GM10847 (cell line): ENCODE measurements around the gene PLS3.

Source experiments
- POLR2A ChIP-seq: IDR thresholded peaks from 2 replicates; pipeline ENCODE4 v1.6.1; 2011; ENCODE audit not compliant: insufficient read length; ENCODE audit errors: extremely low read depth

The PLS3 gene

GRCh38 chrX:115561605-115562479 lies 868 bp downstream of the PLS3 start:
- TF ChIP-seq POLR2A, result no peak

GRCh38 chrX:115562480-115562847 lies 1.5 kb downstream of the PLS3 start:
- TF ChIP-seq POLR2A, result no peak

DNA sequence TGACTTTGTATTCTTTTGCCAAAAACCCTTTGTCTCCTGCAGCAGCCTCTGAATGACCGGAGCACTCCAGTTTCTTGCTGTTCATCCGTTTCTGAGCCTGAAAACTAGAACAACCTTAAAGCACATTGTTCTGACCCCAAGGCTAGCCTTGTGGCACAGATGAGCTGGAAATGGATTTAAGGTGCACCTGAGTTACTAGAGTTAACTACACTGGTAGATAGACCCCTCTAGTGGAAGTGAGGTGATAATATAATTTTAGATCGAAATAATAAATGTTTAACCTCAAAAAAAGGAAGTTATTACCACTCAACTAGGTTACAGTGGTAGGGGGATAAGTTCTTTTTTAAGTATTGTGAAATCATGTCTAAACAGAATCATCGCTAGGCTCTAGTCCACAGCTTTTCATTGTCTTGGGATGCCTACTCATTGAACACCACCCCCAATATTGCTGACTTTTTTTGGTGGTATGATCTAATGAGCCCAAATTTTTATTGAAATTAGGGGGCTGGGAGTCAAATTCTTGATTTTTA lies 2.7 kb downstream of the PLS3 start:
- no peak for TF ChIP-seq POLR2A

- TF ChIP-seq POLR2A, result no peak
Observed at GRCh38 chrX:115564243-115564642, 3.3 kb downstream of the PLS3 start.

- no peak for TF ChIP-seq POLR2A
Observed at GRCh38 chrX:115565888-115566287, 4.9 kb downstream of the PLS3 start.

DNA sequence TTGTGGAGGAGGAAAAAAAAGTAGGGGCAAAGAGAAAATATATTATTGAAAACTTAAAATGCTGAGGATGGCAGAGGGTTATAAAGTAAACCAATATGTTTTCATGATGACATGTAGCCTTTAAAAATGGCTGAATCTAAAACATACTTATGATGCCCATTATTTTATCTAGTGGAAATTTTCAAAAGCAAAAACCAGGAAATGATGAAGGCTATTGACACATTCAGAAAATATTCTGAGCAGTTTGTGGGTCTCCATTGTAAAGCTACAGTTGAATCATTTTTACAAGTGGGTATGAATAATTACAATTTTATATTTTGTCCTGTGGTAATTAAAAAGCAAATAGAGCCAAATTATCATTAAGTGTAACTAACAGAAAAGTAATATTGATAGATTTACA lies 10.7 kb downstream of the PLS3 start:
- no peak for TF ChIP-seq POLR2A

GRCh38 chrX:115573185-115573584 lies 12.2 kb downstream of the PLS3 start:
- no peak for TF ChIP-seq POLR2A

- TF ChIP-seq POLR2A, result no peak
Observed at GRCh38 chrX:115576676-115577075, 15.7 kb downstream of the PLS3 start.

DNA sequence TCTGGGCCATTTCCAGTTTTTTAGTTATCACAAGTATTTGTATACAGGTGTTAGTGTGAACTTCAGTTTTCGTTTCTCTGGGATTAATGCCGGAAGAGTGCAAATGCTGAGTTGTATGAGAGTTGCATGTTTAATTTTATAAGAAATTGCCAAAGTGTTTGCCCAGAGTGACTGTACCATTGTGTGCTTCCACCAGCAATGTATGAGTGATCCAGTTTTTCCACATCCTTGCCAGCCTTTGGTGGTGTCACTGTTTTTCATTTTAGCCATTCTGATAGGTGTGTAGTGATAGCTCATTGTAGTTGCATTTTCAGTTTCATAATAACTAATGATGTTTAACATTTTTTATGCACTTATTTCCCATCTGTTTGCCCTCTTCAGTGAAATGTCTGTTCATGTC lies 18.4 kb downstream of the PLS3 start:
- TF ChIP-seq POLR2A, result no peak

DNA sequence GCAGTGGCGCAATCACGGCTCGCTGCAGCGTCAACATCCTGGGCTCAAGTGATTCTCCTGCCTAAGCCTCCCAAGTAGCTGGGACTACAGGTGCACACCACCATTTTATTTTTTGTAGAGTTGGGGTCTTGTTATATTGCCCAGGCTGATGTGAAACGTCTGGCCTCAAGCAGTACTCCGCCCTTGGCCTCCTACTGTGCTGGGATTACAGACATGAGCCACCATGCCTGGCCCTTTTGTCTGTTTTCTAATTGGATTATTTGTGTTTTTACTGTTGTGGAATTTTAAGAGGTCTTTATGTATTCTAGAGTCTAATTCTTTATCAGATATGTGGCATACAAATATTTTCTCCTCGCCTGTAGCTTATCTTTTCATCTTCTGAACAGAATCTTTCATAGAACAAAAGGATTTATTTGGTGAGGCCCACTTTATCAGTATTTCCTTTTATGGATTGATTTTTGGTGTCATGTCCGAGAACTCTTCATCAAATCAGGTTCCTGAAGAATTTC lies 18.9 kb downstream of the PLS3 start:
- no peak for TF ChIP-seq POLR2A

DNA sequence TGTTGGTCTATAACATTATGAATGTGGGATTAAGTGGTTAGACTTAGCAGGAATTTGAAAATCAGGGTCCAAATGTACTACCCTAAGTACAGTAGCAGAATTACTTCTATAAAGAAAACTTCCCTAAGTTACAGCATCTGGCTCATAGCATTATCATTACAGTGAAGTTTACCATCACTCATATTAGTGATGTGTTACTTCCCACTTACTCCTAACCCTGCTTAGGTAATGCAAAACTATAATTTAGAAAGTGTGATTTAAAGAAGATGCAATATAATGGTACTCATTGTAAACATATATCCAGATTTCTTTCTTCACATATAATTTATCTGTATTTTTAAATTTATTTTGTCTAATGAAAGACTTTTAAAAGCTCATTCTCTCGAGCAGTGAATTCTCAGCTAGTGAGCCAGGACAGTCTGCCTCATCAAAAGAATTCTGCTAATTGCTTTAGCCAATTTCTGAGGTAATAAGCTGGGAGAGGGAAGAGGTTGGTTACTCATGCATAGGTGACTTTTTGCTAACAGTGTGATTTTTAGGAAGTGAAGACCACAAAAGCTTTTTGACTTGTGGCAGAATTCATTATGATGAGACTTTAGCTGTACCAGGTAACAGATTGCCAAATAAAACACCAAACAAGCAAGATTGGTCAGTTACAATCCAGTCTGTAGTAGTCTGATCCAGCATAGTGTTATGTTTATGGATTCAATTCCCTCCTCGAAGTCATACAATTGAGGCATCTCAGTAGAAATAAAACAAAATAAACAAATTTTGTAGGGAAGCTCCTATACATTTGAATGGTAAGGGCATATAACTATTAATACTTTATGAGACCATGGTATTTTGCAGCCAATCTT lies 21.0 kb downstream of the PLS3 start:
- no peak for TF ChIP-seq POLR2A

DNA sequence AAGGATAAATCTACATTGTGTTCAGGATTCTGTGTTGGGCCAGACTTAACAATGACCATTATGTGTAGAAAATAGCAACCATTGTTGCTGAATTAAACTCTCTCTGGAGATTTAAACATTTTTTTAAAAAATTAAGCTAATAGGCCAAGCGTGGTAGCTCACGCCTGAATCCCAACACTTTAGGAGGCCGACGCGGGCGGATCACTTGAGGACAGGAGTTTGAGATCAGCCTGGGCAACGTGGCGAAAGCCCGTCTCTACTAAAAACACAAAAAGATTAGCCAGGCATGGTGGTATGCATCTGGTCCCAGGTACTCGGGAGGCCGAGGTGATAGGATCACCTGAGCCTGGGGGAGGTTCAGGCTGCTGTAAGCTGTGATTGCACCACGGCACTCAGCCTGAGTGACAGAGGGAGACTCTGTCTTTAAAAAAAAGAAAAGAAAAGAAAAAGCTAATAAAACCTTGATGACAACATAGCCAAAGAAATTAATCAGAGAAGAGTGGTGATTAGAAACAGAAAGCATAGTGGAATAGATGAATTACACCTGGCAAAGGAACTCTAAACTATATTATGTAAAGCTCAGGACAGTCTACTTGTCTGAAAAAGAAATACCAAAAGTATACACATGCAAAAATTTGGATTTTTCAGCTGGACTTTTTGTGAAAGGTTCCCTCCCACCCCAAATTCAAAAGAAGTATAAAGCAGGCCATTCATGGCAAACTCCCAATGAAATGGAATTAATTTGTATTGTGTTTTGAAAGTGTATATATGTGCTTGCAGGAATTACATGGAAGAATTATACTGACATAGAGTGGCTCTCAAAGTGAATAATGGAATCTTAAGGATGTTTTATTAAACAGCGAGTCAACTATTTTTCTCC lies 21.9 kb downstream of the PLS3 start:
- TF ChIP-seq POLR2A, result no peak

GRCh38 chrX:115583496-115584004 lies 22.6 kb downstream of the PLS3 start:
- TF ChIP-seq POLR2A, result no peak

- no peak for TF ChIP-seq POLR2A
Observed at GRCh38 chrX:115584696-115585095, 23.7 kb downstream of the PLS3 start.

GRCh38 chrX:115588179-115588578 lies 27.2 kb downstream of the PLS3 start:
- no peak for TF ChIP-seq POLR2A
